OCI-LY7 (cell line): ENCODE results near the gene ZNF423.

Source experiments
- CTCF ChIP-seq: fragments of 200-600 bp; sonication (generic); conservative IDR thresholded peaks from 2 replicates; pipeline ENCODE4 v1.5.1; 2014; ENCODE audit warnings: mild to moderate bottlenecking, antibody characterized with exemption, low read length, moderate library complexity, mixed read lengths
- EZH2phosphoT487 ChIP-seq: fragments of 200-600 bp; sonication (generic); IDR thresholded peaks from 2 replicates; pipeline ENCODE4 v1.6.1; 2018; ENCODE audit warnings: low read depth, borderline replicate concordance, mild to moderate bottlenecking, mixed run types, antibody characterized with exemption, low read length, moderate library complexity, mixed read lengths

- no peak for TF ChIP-seq CTCF
- no peak for TF ChIP-seq EZH2phosphoT487
Measured at GRCh38 chr16:49767998-49768397, 87.9 kb downstream of the ZNF423 start.
